ENCODE results near the gene CYP2R1.
A peak's percentile ranks its signal among the peaks of the same experiment; 100 is the strongest.

DNA sequence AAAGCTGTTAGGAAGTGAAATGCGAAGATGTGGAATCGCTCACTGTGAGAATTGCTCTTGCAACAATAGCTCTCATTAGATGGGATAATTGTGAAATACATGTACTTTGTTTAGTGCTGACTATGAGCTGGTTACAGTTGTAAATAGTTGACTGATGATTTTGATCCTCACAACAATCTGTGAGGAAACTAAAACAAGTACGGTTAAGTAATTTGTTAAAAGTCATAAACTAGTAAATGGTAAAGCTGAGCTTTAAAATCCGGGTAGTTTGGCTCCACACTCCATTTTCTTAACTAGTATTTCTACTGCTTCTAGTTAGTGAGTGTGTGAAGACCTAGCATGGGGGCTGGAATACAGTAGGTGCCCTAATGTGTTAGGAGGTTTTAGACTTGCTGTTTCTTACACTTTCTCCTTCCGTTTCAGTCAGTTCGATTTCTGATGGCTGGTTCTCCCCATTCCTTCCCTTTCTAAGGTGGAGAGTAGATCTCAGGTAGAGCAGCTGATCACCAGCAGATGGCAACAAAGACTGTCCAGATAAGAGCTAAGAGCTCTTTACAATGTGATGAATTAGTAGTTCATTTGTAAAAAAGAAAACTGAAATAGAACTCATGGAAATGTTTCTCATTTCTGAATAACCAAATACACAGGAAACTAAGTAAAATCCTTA lies 16.3 kb upstream of the CYP2R1 start:
- TF ChIP-seq CTCF (IDR thresholded peaks at IDR 0.05) (peak in 5 of 6 experiments; percentile 17 to 48 (median 42)), POLR2A (IDR thresholded peaks at IDR 0.05) (no peak)
